H9 (cell line): ENCODE data around the gene SMIM41. TPM values are rescaled to one million over a fixed set of nuclear protein-coding genes. Genes with fewer than 3 reads are reported as not detected.

Experiments
- DNase-seq: peaks from one replicate; pipeline ENCODE4 v3.0.0-alpha.2; 2017
- H2AFZ ChIP-seq: one replicate; pipeline ENCODE4 v1.6.1; 2013; ENCODE audit warnings: mild to moderate bottlenecking, low read length, control low read depth, moderate library complexity
- H2AK5ac ChIP-seq: 2 replicates; pipeline ENCODE4 v1.6.1; 2013; ENCODE audit warnings: low read length, control low read depth, mixed read lengths; ENCODE audit not compliant: insufficient read length
- H2BK120ac ChIP-seq: one replicate; pipeline ENCODE4 v1.6.1; 2013; ENCODE audit warnings: low read depth, mild to moderate bottlenecking, low read length, control low read depth, inconsistent platforms; ENCODE audit not compliant: poor library complexity, severe bottlenecking
- H2BK12ac ChIP-seq: 2 replicates; pipeline ENCODE4 v1.6.1; 2013; ENCODE audit warnings: low read length, control low read depth, mixed read lengths, low read depth; ENCODE audit not compliant: insufficient read length
- H2BK15ac ChIP-seq: 2 replicates; pipeline ENCODE4 v1.6.1; 2013; ENCODE audit warnings: low read depth, low read length, control low read depth
- H2BK20ac ChIP-seq: one replicate; pipeline ENCODE4 v1.6.1; 2013; ENCODE audit warnings: low read depth, mild to moderate bottlenecking, low read length, control low read depth, inconsistent platforms; ENCODE audit not compliant: poor library complexity, severe bottlenecking
- H2BK5ac ChIP-seq: 2 replicates; pipeline ENCODE4 v1.6.1; 2013; ENCODE audit warnings: low read length, control low read depth, mixed read lengths; ENCODE audit not compliant: insufficient read length
- H3K14ac ChIP-seq: 2 replicates; pipeline ENCODE4 v1.6.1; 2013; ENCODE audit warnings: low read length, control low read depth; ENCODE audit not compliant: insufficient read depth
- H3K18ac ChIP-seq: 2 replicates; pipeline ENCODE4 v1.6.1; 2013; ENCODE audit warnings: low read depth, mild to moderate bottlenecking, mixed read lengths, low read length, control low read depth; ENCODE audit not compliant: insufficient read length
- H3K23ac ChIP-seq: 2 replicates; pipeline ENCODE4 v1.6.1; 2013; ENCODE audit warnings: low read length, control low read depth, mixed read lengths, low read depth; ENCODE audit not compliant: insufficient read length
- H3K23me2 ChIP-seq: 2 replicates; pipeline ENCODE4 v1.6.1; 2013; ENCODE audit warnings: low read depth, mild to moderate bottlenecking, mixed read lengths, low read length, control low read depth; ENCODE audit not compliant: insufficient read length, poor library complexity, severe bottlenecking
- H3K27ac ChIP-seq: 2 replicates; pipeline ENCODE4 v1.5.1; 2013; ENCODE audit warnings: low read length, control low read depth, mixed read lengths, low read depth; ENCODE audit not compliant: insufficient read length
- H3K27me3 ChIP-seq: 2 replicates; pipeline ENCODE4 v1.6.1; 2013; ENCODE audit warnings: low read length, control low read depth, inconsistent platforms; ENCODE audit not compliant: insufficient read depth
- H3K4ac ChIP-seq: 2 replicates; pipeline ENCODE4 v1.6.1; 2013; ENCODE audit warnings: low read depth, mild to moderate bottlenecking, control low read depth, inconsistent platforms, low read length, moderate library complexity
- H3K4me1 ChIP-seq: 2 replicates; pipeline ENCODE4 v1.6.1; 2013; ENCODE audit warnings: low read length, control low read depth, inconsistent platforms; ENCODE audit not compliant: insufficient read depth
- H3K4me2 ChIP-seq: 2 replicates; pipeline ENCODE4 v1.6.1; 2013; ENCODE audit warnings: low read length, control low read depth, mixed read lengths; ENCODE audit not compliant: insufficient read length, insufficient read depth
- H3K56ac ChIP-seq: 2 replicates; pipeline ENCODE4 v1.6.1; 2013; ENCODE audit warnings: low read depth, mild to moderate bottlenecking, mixed read lengths, low read length, control low read depth; ENCODE audit not compliant: insufficient read length
- H3K79me1 ChIP-seq: 2 replicates; pipeline ENCODE4 v1.6.1; 2013; ENCODE audit warnings: low read depth, mild to moderate bottlenecking, moderate library complexity, low read length, control low read depth, inconsistent platforms; ENCODE audit not compliant: insufficient read depth, poor library complexity, severe bottlenecking
- H3K79me2 ChIP-seq: 2 replicates; pipeline ENCODE4 v1.6.1; 2013; ENCODE audit warnings: low read length, control low read depth, inconsistent platforms; ENCODE audit not compliant: insufficient read depth
- H3K9ac ChIP-seq: 2 replicates; pipeline ENCODE4 v1.6.1; 2013; ENCODE audit warnings: low read length, control low read depth, mixed read lengths; ENCODE audit not compliant: insufficient read length; ENCODE audit errors: extremely low read depth
- H3K9me3 ChIP-seq: one replicate; pipeline ENCODE4 v1.6.1; 2013; ENCODE audit warnings: low read depth, low read length, inconsistent platforms; ENCODE audit not compliant: control insufficient read depth
- H3T11ph ChIP-seq: one replicate; pipeline ENCODE4 v1.6.1; 2013; ENCODE audit warnings: mild to moderate bottlenecking, low read length, control low read depth, inconsistent platforms
- H4K20me1 ChIP-seq: one replicate; pipeline ENCODE4 v1.6.1; 2013; ENCODE audit not compliant: control insufficient read depth, insufficient read length, insufficient read depth
- H4K5ac ChIP-seq: 2 replicates; pipeline ENCODE4 v1.6.1; 2013; ENCODE audit warnings: low read depth, mild to moderate bottlenecking, mixed read lengths, low read length, control low read depth; ENCODE audit not compliant: insufficient read length
- H4K8ac ChIP-seq: replicated peaks from 2 replicates; pipeline ENCODE4 v1.6.1; 2013; ENCODE audit warnings: low read length, control low read depth, mixed read lengths, low read depth; ENCODE audit not compliant: insufficient read length
- H4K91ac ChIP-seq: 2 replicates; pipeline ENCODE4 v1.6.1; 2013; ENCODE audit warnings: low read depth, mild to moderate bottlenecking, moderate library complexity, mixed read lengths, low read length, control low read depth; ENCODE audit not compliant: insufficient read length
- H3K27ac Mint-ChIP-seq, 3 experiments: 2 replicates in 2 of 3; 3 replicates in 1 of 3; pipeline ENCODE4 v1.8.0; 2020 to 2021; ENCODE audit warnings: mixed read lengths in 3 of 3, mild to moderate bottlenecking in 1 of 3, moderate library complexity in 1 of 3
- H3K27me3 Mint-ChIP-seq: 2 replicates; pipeline ENCODE4 v1.8.0; 2021; ENCODE audit warnings: low read depth, mild to moderate bottlenecking, moderate library complexity, mixed read lengths
- H3K36me3 Mint-ChIP-seq, 3 experiments: 2 replicates in 2 of 3; 3 replicates in 1 of 3; pipeline ENCODE4 v1.8.0; 2020 to 2021; ENCODE audit warnings: low read depth in 3 of 3, mixed read lengths in 3 of 3; ENCODE audit not compliant: insufficient read depth in 1 of 3
- H3K4me1 Mint-ChIP-seq, 2 experiments: 2 replicates each; pipeline ENCODE4 v1.8.0; 2020; ENCODE audit warnings: mixed read lengths in 2 of 2
- H3K4me3 Mint-ChIP-seq, 2 experiments: 2 replicates in 1 of 2; 3 replicates in 1 of 2; pipeline ENCODE4 v1.8.0; 2020 to 2021; ENCODE audit warnings: mild to moderate bottlenecking in 2 of 2, mixed read lengths in 2 of 2, moderate library complexity in 1 of 2
- H3K9me3 Mint-ChIP-seq, 2 experiments: 2 replicates in 1 of 2; 3 replicates in 1 of 2; pipeline ENCODE4 v1.8.0; 2020; ENCODE audit warnings: mild to moderate bottlenecking in 2 of 2, mixed read lengths in 2 of 2, moderate library complexity in 1 of 2
- WGBS: extraction: QIAGEN DNeasy Blood & Tissue Kit; methylation state at CpG from one replicate; pipeline ENCODE4 v1.1.7; 2013; ENCODE audit warnings: missing lambda C conversion rate, low lambda C conversion rate, mixed read lengths; ENCODE audit not compliant: insufficient read length; ENCODE audit errors: extremely low coverage; 5-methylcytosine and 5-hydroxymethylcytosine counted together
- total RNA-seq: library from RNA; stranded (reverse); gene quantifications from 2 replicates; pipeline ENCODE4 v1.2.1, GENCODE V29; 2021
- TF ChIP-seq, protein P1 (sequence below): fragments of 200-600 bp; sonication (generic); conservative IDR thresholded peaks from 3 replicates; pipeline ENCODE4 v1.8.0; 2021; ENCODE audit warnings: antibody characterized with exemption, mild to moderate bottlenecking

The SMIM41 gene
- total RNA-seq, 1 experiment from 2014 or later: not detected

DNA sequence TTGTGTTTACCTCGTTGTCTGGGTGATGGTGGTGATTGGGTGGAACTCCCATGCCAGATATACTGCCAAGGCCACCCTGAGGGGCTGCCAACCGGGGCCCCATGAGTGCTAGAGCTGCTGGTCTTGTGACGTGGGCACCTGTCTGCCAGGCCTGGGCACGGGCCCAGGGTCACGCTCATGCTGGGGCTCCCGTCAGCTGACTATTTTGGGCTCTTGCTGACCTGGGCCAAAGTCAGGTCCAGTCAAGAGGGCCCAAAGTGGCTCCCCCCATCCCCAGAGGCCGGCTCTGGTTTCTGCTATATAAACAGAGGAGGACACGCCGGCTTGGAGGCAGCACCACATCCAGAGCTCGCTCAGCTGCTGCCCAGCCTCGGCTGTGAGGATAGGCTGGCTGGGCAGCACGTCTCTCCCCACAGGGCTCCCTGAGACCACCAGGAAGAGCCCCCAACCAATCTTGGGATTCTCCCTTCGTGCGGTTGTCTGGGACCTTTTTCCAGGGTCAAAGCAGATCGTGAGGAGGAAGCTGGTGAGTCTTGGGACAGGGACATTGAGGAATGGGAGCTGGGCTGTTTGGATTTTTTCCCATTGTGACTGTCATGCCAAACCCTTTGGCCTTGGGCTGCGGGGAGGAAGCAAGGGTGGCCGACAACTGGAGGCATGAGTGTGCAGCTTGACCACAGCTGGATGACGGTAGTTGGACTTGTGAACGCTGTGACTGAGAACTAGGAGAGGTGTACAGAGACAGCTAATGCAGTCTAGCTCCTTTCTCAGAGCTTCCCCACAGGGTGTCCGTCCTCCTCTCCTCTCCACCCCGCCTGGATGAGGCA, 35.9 kb upstream of the SMIM41 start:
- Mint-ChIP-seq H3K4me3 (no peak overlapping the region), H3K4me1 (peaks cover 3 to 12% of the 10 kb centered on the region in 2 experiments), H3K27ac (no peak overlapping the region), H3K27me3 (peaks cover 17% of the 10 kb centered on the region), H3K36me3 (peaks cover 7 to 20% (median 9%) of the 10 kb centered on the region in 3 experiments), H3K9me3 (no peaks in the 10 kb centered on the region)
- Histone ChIP-seq H3K79me1 (no peaks in the 10 kb centered on the region), H3K14ac (no peak overlapping the region), H2AFZ (no peak overlapping the region), H3K4me1 (no peaks in the 10 kb centered on the region), H2BK120ac (no peak overlapping the region), H3K27ac (no peak overlapping the region), H3K9ac (no peak overlapping the region), H3K23ac (no peak overlapping the region), H4K91ac (no peak overlapping the region), H3K4ac (no peak overlapping the region), H2BK20ac (no peak overlapping the region), H4K8ac (no peak overlapping the region), H3K9me3 (no peaks in the 10 kb centered on the region), H4K20me1 (peaks cover under 1% of the 10 kb centered on the region), H3T11ph (no peak overlapping the region), H2BK15ac (no peak overlapping the region), H2AK5ac (no peak overlapping the region), H2BK12ac (no peak overlapping the region), H3K18ac (no peak overlapping the region), H2BK5ac (no peak overlapping the region), H3K27me3 (no peaks in the 10 kb centered on the region), H3K23me2 (no peaks in the 10 kb centered on the region), H3K4me2 (no peak overlapping the region), H3K79me2 (peaks cover under 1% of the 10 kb centered on the region; the same call in 1 of the 2 replicates), H3K56ac (no peak overlapping the region), H4K5ac (no peak overlapping the region)
- WGBS: no CpG with 5 or more reads among the region's 21 CpGs
- TF ChIP-seq, protein P1, sequence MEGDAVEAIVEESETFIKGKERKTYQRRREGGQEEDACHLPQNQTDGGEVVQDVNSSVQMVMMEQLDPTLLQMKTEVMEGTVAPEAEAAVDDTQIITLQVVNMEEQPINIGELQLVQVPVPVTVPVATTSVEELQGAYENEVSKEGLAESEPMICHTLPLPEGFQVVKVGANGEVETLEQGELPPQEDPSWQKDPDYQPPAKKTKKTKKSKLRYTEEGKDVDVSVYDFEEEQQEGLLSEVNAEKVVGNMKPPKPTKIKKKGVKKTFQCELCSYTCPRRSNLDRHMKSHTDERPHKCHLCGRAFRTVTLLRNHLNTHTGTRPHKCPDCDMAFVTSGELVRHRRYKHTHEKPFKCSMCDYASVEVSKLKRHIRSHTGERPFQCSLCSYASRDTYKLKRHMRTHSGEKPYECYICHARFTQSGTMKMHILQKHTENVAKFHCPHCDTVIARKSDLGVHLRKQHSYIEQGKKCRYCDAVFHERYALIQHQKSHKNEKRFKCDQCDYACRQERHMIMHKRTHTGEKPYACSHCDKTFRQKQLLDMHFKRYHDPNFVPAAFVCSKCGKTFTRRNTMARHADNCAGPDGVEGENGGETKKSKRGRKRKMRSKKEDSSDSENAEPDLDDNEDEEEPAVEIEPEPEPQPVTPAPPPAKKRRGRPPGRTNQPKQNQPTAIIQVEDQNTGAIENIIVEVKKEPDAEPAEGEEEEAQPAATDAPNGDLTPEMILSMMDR: no peak
- DNase-seq: no peak
